Left ventricle myocardium inferior (tissue), 1 donor: ENCODE results near the gene POLR2L. TPM values are rescaled to one million over a fixed set of nuclear protein-coding genes. Genes with fewer than 3 reads are reported as not detected.

Experiments
- DNase-seq: peaks from one replicate; pipeline ENCODE4 v3.0.0-alpha.2; 2020
- H3K27ac ChIP-seq: fragments of 200-600 bp; replicated peaks from 2 replicates; pipeline ENCODE4 v1.8.0; 2021
- H3K27me3 ChIP-seq: fragments of 200-600 bp; 2 replicates; pipeline ENCODE4 v1.8.0; 2021; ENCODE audit warnings: low read depth
- H3K36me3 ChIP-seq: fragments of 200-600 bp; 2 replicates; pipeline ENCODE4 v1.8.0; 2021
- H3K4me1 ChIP-seq: fragments of 200-600 bp; 2 replicates; pipeline ENCODE4 v1.8.0; 2021
- H3K4me3 ChIP-seq: fragments of 200-600 bp; 2 replicates; pipeline ENCODE4 v1.8.0; 2021; ENCODE audit warnings: mild to moderate bottlenecking, moderate library complexity
- H3K9me3 ChIP-seq: fragments of 200-600 bp; replicated peaks from 2 replicates; pipeline ENCODE4 v1.8.0; 2021
- CTCF ChIP-seq: fragments of 200-600 bp; IDR thresholded peaks from 2 replicates; pipeline ENCODE4 v1.8.0; 2021; ENCODE audit warnings: antibody characterized with exemption, mild to moderate bottlenecking, borderline replicate concordance
- intact Hi-C: fragments of 100-400 bp; cut with micrococcal nuclease; formaldehyde crosslinking; loops from one replicate; pipeline ENCODE4 v1.11.0; 2022
- total RNA-seq: library from RNA; stranded (reverse); fragmentation: NEBNext Ultra II Directional; extraction: Animal tissue kit (Norgen Biotek cat#: 25700); gene quantifications from one replicate; pipeline ENCODE4 v1.2.1, GENCODE V29; 2021
- donor health status: DM: no; HTN: yes; CAD: no; lungs with severe emphysema.

POLR2L gene
- total RNA-seq, 1 donor from 2014 or later, result 226 TPM

GRCh38 chr11:832529-833113 lies 9.7 kb downstream of the POLR2L start, which contains the start of gene CD151:
CD151 (plus strand) TSS chr11:832952; CDS start chr11:836070, 3,118 bp downstream.
- Histone ChIP-seq H3K27me3 (no peaks in the 10 kb centered on the region), H3K36me3 (peaks cover 19% of the 10 kb centered on the region), H3K27ac (peak within 1 kb of the TSS; percentile 98), H3K4me1 (peaks cover 95% of the 10 kb centered on the region), H3K4me3 (peak within 1 kb of the TSS; percentile 93), H3K9me3 (no peaks in the 10 kb centered on the region)
- TF ChIP-seq CTCF, result no peak
- DNase-seq, result peak; percentile 54
- intact Hi-C loops, result no loop called here

- intact Hi-C loops, result no loop called here
- H3K36me3 ChIP-seq, result peaks cover 14% of the 10 kb centered on the region
- peak overlapping the region; percentile 93 for H3K4me3 ChIP-seq
- H3K4me1 ChIP-seq, result peaks cover 95% of the 10 kb centered on the region
- H3K9me3 ChIP-seq, result no peaks in the 10 kb centered on the region
- DNase-seq, result no peak
- TF ChIP-seq CTCF, result no peak
- peak overlapping the region; percentile 98 for H3K27ac ChIP-seq
- H3K27me3 ChIP-seq, result no peaks in the 10 kb centered on the region
These were observed 10.3 kb downstream of the POLR2L start for GRCh38 chr11:831961-832528.

GRCh38 chr11:831118-831864 lies 11.0 kb downstream of the POLR2L start:
- Histone ChIP-seq H3K36me3 (peaks cover 6% of the 10 kb centered on the region), H3K4me1 (peaks cover 95% of the 10 kb centered on the region), H3K4me3 (peak overlapping the region; percentile 73), H3K27ac (no peak overlapping the region), H3K9me3 (no peaks in the 10 kb centered on the region), H3K27me3 (no peaks in the 10 kb centered on the region)
- DNase-seq, result no peak
- intact Hi-C loops, result no loop called here
- no peak for TF ChIP-seq CTCF

- H3K4me1 ChIP-seq, result peaks cover 96% of the 10 kb centered on the region
- no peak for TF ChIP-seq CTCF
- DNase-seq, result peak; percentile 83
- no peaks in the 10 kb centered on the region for H3K9me3 ChIP-seq
- H3K36me3 ChIP-seq, result peaks cover 5% of the 10 kb centered on the region
- peak overlapping the region; percentile 92 for H3K27ac ChIP-seq
- H3K4me3 ChIP-seq, result peak overlapping the region; percentile 73
- intact Hi-C loops, result no loop called here
- H3K27me3 ChIP-seq, result no peaks in the 10 kb centered on the region
These were observed 11.8 kb downstream of the POLR2L start for GRCh38 chr11:830295-831117.

GRCh38 chr11:829847-830294 lies 12.5 kb downstream of the POLR2L start:
- Histone ChIP-seq H3K27me3 (no peaks in the 10 kb centered on the region), H3K27ac (peak overlapping the region; percentile 92), H3K36me3 (peaks cover 11% of the 10 kb centered on the region), H3K9me3 (no peaks in the 10 kb centered on the region), H3K4me1 (peaks cover 92% of the 10 kb centered on the region), H3K4me3 (peak overlapping the region; percentile 73)
- no peak for DNase-seq
- intact Hi-C loops, result no loop called here
- no peak for TF ChIP-seq CTCF
